HL-60 (cell line): ENCODE results near the gene TTLL11.

ENCODE experiments used
- DNase-seq, 2 experiments: peaks; one replicate each; pipeline ENCODE4 v3.0.0-alpha.2; 2010 to 2020; ENCODE audit warnings: low read depth in 1 of 2, low spot score in 1 of 2
- H3K27ac ChIP-seq: fragments of 250-450 bp; sonication (Bioruptor Pico); replicated peaks from 2 replicates; pipeline ENCODE4 v1.5.1; 2020; ENCODE audit warnings: mild to moderate bottlenecking, moderate library complexity
- H3K27me3 ChIP-seq: fragments of 250-450 bp; sonication (Bioruptor Pico); 2 replicates; pipeline ENCODE4 v1.5.1; 2021; ENCODE audit warnings: mild to moderate bottlenecking, moderate library complexity; ENCODE audit not compliant: insufficient read depth, poor library complexity, severe bottlenecking
- H3K4me3 ChIP-seq: replicated peaks from 2 replicates; pipeline ENCODE4 v1.5.1; 2011; ENCODE audit warnings: mild to moderate bottlenecking, control low read depth, low read length; ENCODE audit not compliant: insufficient read depth
- CTCF ChIP-seq: IDR thresholded peaks from one replicate; pipeline ENCODE4 v1.5.1; 2011; ENCODE audit warnings: low read length, control low read depth, inconsistent platforms; ENCODE audit not compliant: insufficient read depth
- GABPA ChIP-seq: IDR thresholded peaks from 2 replicates; pipeline ENCODE4 v1.6.1; 2012; ENCODE audit warnings: low read depth
- POLR2AphosphoS5 ChIP-seq: IDR thresholded peaks from 2 replicates; pipeline ENCODE4 v1.6.1; 2012; ENCODE audit warnings: low read depth
- REST ChIP-seq: IDR thresholded peaks from 2 replicates; pipeline ENCODE4 v1.6.1; 2012; ENCODE audit warnings: low read depth; ENCODE audit not compliant: insufficient replicate concordance
- SPI1 ChIP-seq: IDR thresholded peaks from 2 replicates; pipeline ENCODE4 v1.6.1; 2012; ENCODE audit warnings: low read depth, mild to moderate bottlenecking, borderline replicate concordance

Gene TTLL11

GRCh38 chr9:121852241-121852640, 240.9 kb downstream of the TTLL11 start:
- no peak overlapping the region for H3K4me3 ChIP-seq
- H3K27ac ChIP-seq: no peak overlapping the region
- no peak for DNase-seq
- no peak for TF ChIP-seq POLR2AphosphoS5
- H3K27me3 ChIP-seq: no peaks in the 10 kb centered on the region

- no peak for DNase-seq
- no peak overlapping the region for H3K4me3 ChIP-seq
- H3K27ac ChIP-seq: no peak overlapping the region
- TF ChIP-seq SPI1: no peak
- TF ChIP-seq CTCF: no peak
- TF ChIP-seq POLR2AphosphoS5: no peak
- no peak for TF ChIP-seq GABPA
- no peaks in the 10 kb centered on the region for H3K27me3 ChIP-seq
These were observed 241.4 kb downstream of the TTLL11 start for GRCh38 chr9:121851641-121852091.

- Histone ChIP-seq H3K27ac (no peak overlapping the region), H3K4me3 (no peak overlapping the region), H3K27me3 (no peaks in the 10 kb centered on the region)
- no peak for DNase-seq
- TF ChIP-seq GABPA (no peak), SPI1 (no peak), REST (no peak), POLR2AphosphoS5 (no peak), CTCF (no peak)
These were observed 242.7 kb downstream of the TTLL11 start for GRCh38 chr9:121850366-121850765.

- TF ChIP-seq SPI1 (no peak), CTCF (no peak), POLR2AphosphoS5 (no peak), GABPA (no peak), REST (no peak)
- no peak for DNase-seq
- Histone ChIP-seq H3K27me3 (no peaks in the 10 kb centered on the region), H3K27ac (no peak overlapping the region), H3K4me3 (no peak overlapping the region)
These were observed 243.6 kb downstream of the TTLL11 start for GRCh38 chr9:121849554-121849953.
